Measurements from ENCODE around the gene EDNRA.

GRCh38 chr4:147578051-147578476, 97.2 kb downstream of the EDNRA start:
- TF ChIP-seq ZNF384 (IDR thresholded peaks at IDR 0.05) (no peak), ELF4 (IDR thresholded peaks at IDR 0.05) (no peak), FOXM1 (IDR thresholded peaks at IDR 0.05; ENCODE audit: borderline replicate concordance) (no peak), BHLHE40 (IDR thresholded peaks at IDR 0.05; ENCODE audit: borderline replicate concordance) (no peak), L3MBTL2 (conservative IDR thresholded peaks at IDR 0.05) (no peak), ARNT (IDR thresholded peaks at IDR 0.05) (no peak), FOXK2 (IDR thresholded peaks at IDR 0.05) (no peak), NFRKB (IDR thresholded peaks at IDR 0.05) (no peak), SP1 (IDR thresholded peaks at IDR 0.05) (no peak), SUZ12 (IDR thresholded peaks at IDR 0.05) (no peak), FOXA1 (IDR thresholded peaks at IDR 0.05) (no peak), LEF1 (IDR thresholded peaks at IDR 0.05; ENCODE audit: borderline replicate concordance) (no peak), TARDBP (IDR thresholded peaks at IDR 0.05) (no peak)
- TF ChIP-seq, protein P1, sequence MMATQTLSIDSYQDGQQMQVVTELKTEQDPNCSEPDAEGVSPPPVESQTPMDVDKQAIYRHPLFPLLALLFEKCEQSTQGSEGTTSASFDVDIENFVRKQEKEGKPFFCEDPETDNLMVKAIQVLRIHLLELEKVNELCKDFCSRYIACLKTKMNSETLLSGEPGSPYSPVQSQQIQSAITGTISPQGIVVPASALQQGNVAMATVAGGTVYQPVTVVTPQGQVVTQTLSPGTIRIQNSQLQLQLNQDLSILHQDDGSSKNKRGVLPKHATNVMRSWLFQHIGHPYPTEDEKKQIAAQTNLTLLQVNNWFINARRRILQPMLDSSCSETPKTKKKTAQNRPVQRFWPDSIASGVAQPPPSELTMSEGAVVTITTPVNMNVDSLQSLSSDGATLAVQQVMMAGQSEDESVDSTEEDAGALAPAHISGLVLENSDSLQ (IDR thresholded peaks at IDR 0.05), result no peak

All from HEK293T (cell line).